Kasumi-1 (cell line): ENCODE results near the gene PRSS38.

ENCODE experiments used
- DNase-seq, 2 experiments: peaks; one replicate each; lab custom pipeline; 2025; lab: John Stamatoyannopoulos, UW

The PRSS38 gene

GRCh38 chr1:227815468-227816409 is at the start of gene PRSS38:
PRSS38 (plus strand) TSS chr1:227815675; CDS start chr1:227815717, 42 bp downstream.
- DNase-seq: no peak

GRCh38 chr1:227766015-227766634 is 49.4 kb upstream of the PRSS38 start:
- peak; percentile 58 to 60 for DNase-seq

- peak in 1 of 2 experiments; percentile 58 for DNase-seq
Observed at GRCh38 chr1:227766653-227767277, 48.7 kb upstream of the PRSS38 start.

GRCh38 chr1:227767401-227768124 is 47.9 kb upstream of the PRSS38 start:
- DNase-seq: no peak

GRCh38 chr1:227768125-227768439 is 47.4 kb upstream of the PRSS38 start:
- DNase-seq: no peak

GRCh38 chr1:227768640-227769039 is 46.8 kb upstream of the PRSS38 start:
- DNase-seq: no peak

GRCh38 chr1:227769047-227769935 is 46.2 kb upstream of the PRSS38 start:
- DNase-seq: no peak

GRCh38 chr1:227769936-227770494 is 45.5 kb upstream of the PRSS38 start:
- no peak for DNase-seq

- DNase-seq: no peak
Observed at GRCh38 chr1:227770812-227771211, 44.7 kb upstream of the PRSS38 start.

- DNase-seq: no peak
Observed at GRCh38 chr1:227771326-227771725, 44.1 kb upstream of the PRSS38 start.

- DNase-seq: no peak
Observed at GRCh38 chr1:227771771-227772170, 43.7 kb upstream of the PRSS38 start.

- DNase-seq: no peak
Observed at GRCh38 chr1:227773558-227773957, 41.9 kb upstream of the PRSS38 start.

- DNase-seq: no peak
Observed at GRCh38 chr1:227774051-227774731, 41.3 kb upstream of the PRSS38 start.

- no peak for DNase-seq
Observed at GRCh38 chr1:227774821-227775661, 40.4 kb upstream of the PRSS38 start.

GRCh38 chr1:227775841-227776240 is 39.6 kb upstream of the PRSS38 start:
- no peak for DNase-seq

GRCh38 chr1:227776331-227776771 is 39.1 kb upstream of the PRSS38 start:
- no peak for DNase-seq

GRCh38 chr1:227777156-227777555 is 38.3 kb upstream of the PRSS38 start:
- no peak for DNase-seq

GRCh38 chr1:227777646-227778045 is 37.8 kb upstream of the PRSS38 start:
- no peak for DNase-seq

GRCh38 chr1:227778401-227778947 is 37.0 kb upstream of the PRSS38 start:
- no peak for DNase-seq
